Stimulated activated naive CD4-positive, alpha-beta T cell treated with Interleukin-2 at 50 U/mL for 16 hours (primary cell): ENCODE measurements around the gene MTFR1L.

Experiments used
- DNase-seq: peaks from one replicate; lab custom pipeline; 2025; lab: John Stamatoyannopoulos, UW

MTFR1L gene

DNA sequence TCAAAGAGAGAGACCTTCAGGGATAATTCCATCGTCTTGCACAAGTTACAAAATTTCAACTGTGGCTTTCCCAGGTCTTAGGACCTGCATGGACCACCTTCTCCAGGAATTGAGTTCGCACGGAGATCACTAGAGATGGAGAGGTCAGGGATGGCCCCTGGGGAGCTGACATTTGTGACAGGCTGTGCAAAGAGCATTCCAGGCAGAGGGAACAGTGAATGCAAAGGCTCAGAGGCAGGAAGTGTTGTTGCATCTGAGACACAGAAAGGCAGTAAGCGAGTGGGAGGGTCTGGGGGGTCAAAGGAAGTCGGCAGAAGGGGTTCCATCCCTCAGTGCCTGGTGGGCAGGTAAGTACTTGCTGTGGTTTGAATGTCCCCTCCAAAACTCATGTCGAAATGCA, 29.3 kb upstream of the MTFR1L start:
- DNase-seq, result no peak

- no peak for DNase-seq
These were observed 27.6 kb upstream of the MTFR1L start for GRCh38 chr1:25792115-25792514.

GRCh38 chr1:25793585-25794170, 26.1 kb upstream of the MTFR1L start:
- no peak for DNase-seq

DNA sequence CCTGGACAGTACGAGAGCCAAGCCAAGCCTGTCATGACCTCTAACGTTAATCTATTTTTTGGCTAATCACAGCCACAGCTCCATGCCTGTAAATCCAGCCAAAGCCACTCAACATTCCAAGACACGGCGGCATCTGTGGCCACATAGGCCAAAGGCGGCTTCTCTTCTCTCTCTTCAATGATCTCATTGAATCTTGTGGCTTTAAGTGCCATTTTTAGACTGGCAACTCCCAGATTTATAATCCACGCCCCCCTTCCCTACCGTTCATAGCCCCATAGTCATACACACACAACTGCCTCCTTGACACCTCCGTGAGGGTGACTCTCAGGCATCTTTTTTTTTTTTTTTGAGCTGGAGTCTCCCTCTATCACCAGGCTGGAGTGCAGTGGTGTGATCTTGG, 25.4 kb upstream of the MTFR1L start:
- DNase-seq, result no peak

DNA sequence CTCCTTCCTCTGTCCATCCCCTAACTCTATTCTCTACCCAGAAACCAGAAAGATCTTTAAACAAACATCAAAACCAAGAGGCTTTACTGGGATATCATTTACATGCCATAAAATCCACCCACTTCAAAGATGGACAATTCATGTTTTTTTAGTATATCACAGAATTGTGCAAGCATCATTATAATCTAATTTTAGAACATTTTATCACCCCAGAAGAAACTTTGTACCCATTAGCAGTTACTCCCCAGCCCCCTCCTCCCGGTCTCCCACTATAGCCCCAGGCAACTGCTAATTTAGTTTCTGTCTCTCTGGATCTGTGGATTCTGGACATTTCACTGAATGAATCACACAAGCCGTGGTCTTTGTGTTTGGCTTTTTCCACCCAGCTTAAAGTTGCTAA, 24.5 kb upstream of the MTFR1L start:
- no peak for DNase-seq

GRCh38 chr1:25795946-25796810, 23.6 kb upstream of the MTFR1L start:
- DNase-seq, result no peak

- peak; percentile 76 for DNase-seq
These were observed 22.8 kb upstream of the MTFR1L start for GRCh38 chr1:25796811-25797458.

DNA sequence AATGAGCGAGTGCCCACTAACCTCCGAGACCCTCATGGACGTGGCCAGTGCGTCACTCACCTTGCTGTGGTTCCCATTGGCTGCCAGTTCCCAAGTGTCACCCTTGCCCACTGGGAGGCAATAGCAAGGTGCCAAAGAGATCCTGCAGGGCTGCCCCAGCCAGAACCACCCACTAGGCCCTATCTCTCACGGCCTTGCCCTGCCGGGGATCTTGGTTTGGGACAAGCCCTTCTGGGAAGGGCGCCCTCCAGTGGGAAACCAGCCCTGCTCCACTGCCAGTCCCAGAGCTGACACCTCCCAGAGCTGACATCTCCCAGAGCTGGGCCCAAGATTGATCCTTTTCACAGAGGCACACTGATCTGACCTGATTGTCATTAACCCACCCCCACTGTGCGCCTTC, 21.8 kb upstream of the MTFR1L start:
- no peak for DNase-seq

- no peak for DNase-seq
These were observed 20.9 kb upstream of the MTFR1L start for GRCh38 chr1:25798666-25799351.

GRCh38 chr1:25799352-25799934, 20.3 kb upstream of the MTFR1L start:
- no peak for DNase-seq

DNA sequence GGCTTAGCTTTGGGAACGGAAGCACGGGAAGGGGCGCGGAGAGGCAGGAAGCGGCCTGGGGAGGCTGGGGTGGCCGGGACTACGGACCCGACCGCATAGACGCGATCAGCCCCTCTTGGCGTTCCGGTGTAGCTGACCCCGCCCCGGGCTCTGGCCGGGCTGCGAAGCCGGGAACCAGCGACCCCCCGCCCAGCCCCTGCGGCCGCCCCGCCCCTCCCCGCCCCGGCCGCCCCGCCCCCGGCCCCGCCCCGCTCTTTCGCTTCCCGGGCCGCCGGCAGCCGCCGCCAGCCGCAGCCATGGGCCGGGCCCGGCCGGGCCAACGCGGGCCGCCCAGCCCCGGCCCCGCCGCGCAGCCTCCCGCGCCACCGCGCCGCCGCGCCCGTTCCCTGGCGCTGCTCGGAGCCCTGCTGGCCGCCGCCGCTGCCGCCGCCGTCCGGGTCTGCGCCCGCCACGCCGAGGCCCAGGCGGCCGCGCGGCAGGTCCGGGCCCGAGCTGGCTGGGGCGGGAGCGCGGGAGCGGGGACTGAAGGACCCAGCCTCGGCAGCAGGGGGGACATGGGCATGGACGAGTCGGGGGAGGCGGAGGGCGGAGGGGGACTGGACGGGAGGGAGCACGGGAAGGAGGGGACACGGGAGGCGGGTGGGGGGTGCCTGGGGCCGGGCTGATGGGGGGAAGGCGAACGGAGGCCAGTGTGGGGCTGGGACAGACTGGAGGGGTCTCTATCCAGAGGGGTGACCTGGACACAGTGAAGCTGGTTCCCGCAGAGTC, 19.6 kb upstream of the MTFR1L start, which contains the start of gene SELENON:
Gene SELENON, plus strand, starts transcription at position 259 of the 768 bp plus-strand sequence. Its CDS starts 38 bp downstream, at position 297.
- DNase-seq, result peak; percentile 30

DNA sequence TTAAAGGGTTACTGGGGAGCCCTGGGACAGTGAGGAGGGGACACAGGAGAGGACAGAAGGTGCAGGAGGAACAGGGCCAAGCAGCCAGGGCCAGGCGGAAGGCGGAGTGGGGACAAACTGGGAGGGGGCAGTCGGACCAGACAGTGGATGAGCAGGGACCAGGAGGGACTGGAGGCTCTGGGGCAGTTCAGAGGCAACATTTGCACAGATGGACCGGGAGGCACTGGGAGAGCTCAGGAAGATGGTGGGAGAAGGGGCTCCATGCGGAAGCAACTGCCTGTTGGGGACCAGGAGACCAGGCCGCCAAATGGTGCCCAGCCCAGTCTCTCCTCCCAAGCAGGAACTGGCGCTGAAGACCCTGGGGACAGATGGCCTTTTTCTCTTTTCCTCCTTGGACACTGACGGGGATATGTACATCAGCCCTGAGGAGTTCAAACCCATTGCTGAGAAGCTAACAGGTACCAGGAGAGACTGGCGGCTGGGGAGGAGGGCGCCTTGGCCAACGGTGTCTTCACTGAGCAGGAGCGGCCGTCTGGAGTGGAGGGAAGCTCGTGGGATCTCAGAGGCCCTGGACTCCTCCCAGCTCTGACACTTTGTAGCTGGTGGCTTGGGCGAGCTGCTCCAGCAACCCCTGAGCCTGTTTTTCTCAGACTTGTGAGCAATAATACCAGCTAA, 18.9 kb upstream of the MTFR1L start:
- DNase-seq, result no peak

DNA sequence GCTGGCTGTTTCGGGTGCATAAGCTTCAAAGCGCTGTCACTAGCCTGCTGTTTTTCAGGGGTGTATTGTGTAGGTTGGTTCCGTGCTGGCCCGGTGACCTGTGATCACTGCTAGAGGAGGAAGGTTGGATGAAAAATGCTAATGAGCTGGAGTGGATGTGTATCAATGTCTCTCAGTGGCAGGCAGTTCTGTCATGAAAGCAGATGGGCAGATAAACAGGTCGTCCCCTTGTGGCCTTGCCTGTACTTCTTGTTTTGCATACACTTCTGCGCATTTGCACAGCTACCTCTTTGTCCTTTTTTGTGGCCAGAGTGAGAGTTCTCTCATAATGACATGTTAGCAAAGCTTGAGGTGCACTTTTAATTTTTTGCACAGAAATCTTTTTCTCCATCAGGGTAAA, 16.8 kb upstream of the MTFR1L start:
- no peak for DNase-seq

DNA sequence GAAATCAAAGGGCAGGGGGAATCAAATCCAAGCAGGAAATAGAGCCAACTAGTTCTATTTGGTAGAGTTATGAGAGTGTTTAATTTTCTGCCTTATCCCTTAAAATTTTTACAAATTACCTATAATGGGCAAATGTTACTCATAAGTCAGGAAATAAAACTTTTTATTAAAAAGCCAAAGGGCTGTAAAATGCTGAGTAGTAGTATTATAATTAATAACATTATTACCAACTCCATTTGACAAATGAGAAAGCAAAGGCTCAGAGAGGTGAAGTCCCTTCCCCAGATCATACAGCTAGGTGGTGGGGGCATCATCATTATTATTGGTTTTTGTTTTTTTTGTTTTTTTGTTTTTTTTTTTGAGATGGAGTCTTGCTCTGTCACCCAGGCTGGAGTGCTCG, 16.4 kb upstream of the MTFR1L start:
- DNase-seq, result no peak

DNA sequence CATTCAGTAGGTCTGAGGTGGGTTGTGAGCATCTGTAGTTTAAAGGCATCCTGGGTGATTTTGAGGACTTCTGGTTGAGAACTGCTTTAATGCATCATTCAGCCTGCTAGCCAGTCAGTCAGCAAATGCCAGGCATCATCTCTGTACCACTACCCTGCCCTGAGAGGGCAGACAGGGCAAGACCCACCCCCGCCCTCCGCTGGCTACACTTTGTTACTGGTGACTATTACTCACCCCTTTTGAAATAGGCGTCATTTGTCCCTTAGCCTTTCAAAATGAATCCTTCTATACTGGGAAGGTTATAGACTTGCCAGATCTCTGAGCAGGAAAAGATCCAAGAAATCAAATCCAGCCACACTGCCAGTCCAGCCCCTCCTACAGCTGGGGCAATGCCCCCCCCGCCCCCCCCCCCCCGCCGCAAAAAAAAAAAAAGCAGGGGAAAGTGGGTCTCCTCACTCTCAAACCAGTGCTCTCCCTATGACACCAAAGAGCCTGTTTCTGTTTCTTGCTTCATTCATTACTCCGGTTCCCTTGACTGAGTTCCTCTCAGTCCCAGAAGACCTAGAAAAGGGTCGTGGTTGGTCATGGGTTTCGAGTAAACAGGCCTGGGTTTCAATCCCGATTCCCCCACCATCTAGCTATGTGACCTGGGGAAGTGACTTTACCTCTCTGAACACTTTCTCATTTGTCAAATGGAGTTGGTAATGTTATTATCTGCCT, 15.3 kb upstream of the MTFR1L start:
- no peak for DNase-seq

DNA sequence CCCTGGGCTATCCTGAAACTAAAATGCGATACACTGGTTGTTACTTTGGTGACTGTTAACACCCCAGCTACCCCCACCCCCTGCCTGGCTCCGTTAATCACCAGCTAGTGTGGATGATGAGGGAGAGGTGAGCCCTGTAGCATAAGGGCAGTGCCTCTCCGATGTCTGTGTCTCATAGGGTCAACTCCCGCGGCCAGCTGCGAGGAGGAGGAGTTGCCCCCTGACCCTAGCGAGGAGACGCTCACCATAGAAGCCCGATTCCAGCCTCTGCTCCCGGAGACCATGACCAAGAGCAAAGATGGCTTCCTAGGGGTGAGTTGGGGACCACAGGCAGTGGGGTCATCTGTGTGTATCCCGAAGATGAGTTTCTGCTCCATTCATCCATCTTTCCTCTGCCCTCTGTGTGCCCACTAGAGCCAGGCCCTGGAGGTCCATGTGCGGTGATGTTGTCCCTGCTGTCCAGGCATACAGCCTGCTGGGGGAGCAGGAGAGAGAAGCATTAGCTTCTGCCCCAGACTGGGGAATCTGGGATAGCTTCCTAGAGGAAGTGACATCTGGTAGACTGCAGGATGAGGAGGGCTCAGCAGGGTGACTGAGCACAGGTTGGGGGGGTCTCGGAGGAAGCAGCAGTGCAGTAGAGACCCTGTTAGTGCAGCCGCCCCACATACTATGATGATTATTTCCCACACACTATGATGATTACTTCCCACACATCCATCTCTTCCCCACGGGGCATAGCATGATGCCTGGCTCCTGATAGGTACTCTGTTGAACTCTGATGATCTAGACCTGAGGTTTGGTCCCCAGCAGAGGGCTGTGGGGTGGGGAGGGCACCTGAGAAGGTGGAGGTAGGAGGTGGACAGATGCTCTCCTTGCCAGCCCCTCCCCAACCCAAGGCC, 14.5 kb upstream of the MTFR1L start:
- DNase-seq, result no peak

DNA sequence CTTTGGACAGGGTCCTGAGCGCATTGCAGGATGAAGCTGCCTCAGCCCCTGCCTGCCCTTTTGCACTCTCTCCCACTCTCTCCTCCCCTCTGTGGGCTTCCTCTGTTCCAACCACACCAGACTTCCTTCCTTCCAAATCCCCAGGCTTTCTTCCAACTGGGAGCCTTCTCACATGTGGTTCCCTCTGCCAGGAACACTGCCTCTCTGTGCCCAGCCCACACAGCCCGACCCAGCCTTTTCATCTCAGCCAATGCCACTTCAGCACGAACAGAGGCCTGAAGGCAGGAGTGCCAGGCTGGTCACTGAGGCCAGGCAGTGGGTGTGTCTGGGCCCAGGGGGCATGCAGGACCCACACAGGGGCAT, 13.9 kb upstream of the MTFR1L start:
- no peak for DNase-seq

- no peak for DNase-seq
These were observed 13.3 kb upstream of the MTFR1L start for GRCh38 chr1:25806418-25806817.
